Naive thymus-derived CD8-positive, alpha-beta T cell (primary cell): ENCODE data around the gene MLLT1. TPM values are rescaled to one million over a fixed set of nuclear protein-coding genes. Genes with fewer than 3 reads are reported as not detected.

Experiments used
- ATAC-seq, 2 donors: fragments of 150-1000 bp; cut with Tn5 transposase in 1 of 2; sonication (Bioruptor Pico), chemical (Tn5 transposase) in 1 of 2; 1 replicate in 1 of 2; 2 replicates in 1 of 2; pipeline ENCODE4 v1.10.0; 2021; ENCODE audit warnings: mild to moderate bottlenecking in 2 of 2, moderate library complexity in 2 of 2
- POLR2A ChIA-PET: fragments of 350-600 bp; sonication (Branson Sonifier 250); formaldehyde crosslinking; loops from one replicate; lab custom pipeline; 2021; ENCODE audit warnings: antibody characterized with exemption; lab: Charles Lee
- DNase-seq, 10 donors: peaks; one replicate each; pipeline versions ENCODE4 v3.0.0 to v3.0.0-alpha.2; 2020 to 2022
- H3K27ac Mint-ChIP-seq, 10 donors: one replicate each; pipeline ENCODE4 v1.8.0; 2020 to 2022; ENCODE audit warnings: mild to moderate bottlenecking in 10 of 10, mixed read lengths in 10 of 10, moderate library complexity in 4 of 10, inconsistent platforms in 1 of 10
- H3K27me3 Mint-ChIP-seq, 5 donors: one replicate each; pipeline ENCODE4 v1.8.0; 2021 to 2022; ENCODE audit warnings: mixed read lengths in 5 of 5
- H3K36me3 Mint-ChIP-seq, 3 donors: one replicate each; pipeline ENCODE4 v1.8.0; 2020 to 2022; ENCODE audit warnings: mixed read lengths in 3 of 3, mild to moderate bottlenecking in 2 of 3, inconsistent platforms in 1 of 3
- H3K4me1 Mint-ChIP-seq, 4 donors: one replicate each; pipeline ENCODE4 v1.8.0; 2021 to 2022; ENCODE audit warnings: mixed read lengths in 4 of 4
- H3K4me3 Mint-ChIP-seq, 10 donors: one replicate each; pipeline ENCODE4 v1.8.0; 2020 to 2022; ENCODE audit warnings: mild to moderate bottlenecking in 10 of 10, mixed read lengths in 10 of 10, moderate library complexity in 6 of 10, inconsistent platforms in 1 of 10
- H3K9me3 Mint-ChIP-seq, 9 donors: one replicate each; pipeline ENCODE4 v1.8.0; 2020 to 2022; ENCODE audit warnings: mixed read lengths in 9 of 9, mild to moderate bottlenecking in 3 of 9, inconsistent platforms in 1 of 9, moderate library complexity in 1 of 9
- polyA plus RNA-seq, 3 donors: library from polyadenylated mRNA; unstranded; fragments of 300-500 nt; fragmentation: Illumina TruSeq; gene quantifications; one replicate each; pipeline ENCODE4 v1.2.3, GENCODE V29; 2021
- total RNA-seq, 8 experiments: library from RNA in 2 of 8; stranded (reverse) in 2 of 8; gene quantifications; one replicate each; pipeline ENCODE4 v1.2.3 and lab custom pipeline; 2021 to 2026

The MLLT1 gene
- total and polyA plus RNA-seq, 5 experiments from 2014 or later, result 0.68 to 41.7 (median 2.7) TPM

DNA sequence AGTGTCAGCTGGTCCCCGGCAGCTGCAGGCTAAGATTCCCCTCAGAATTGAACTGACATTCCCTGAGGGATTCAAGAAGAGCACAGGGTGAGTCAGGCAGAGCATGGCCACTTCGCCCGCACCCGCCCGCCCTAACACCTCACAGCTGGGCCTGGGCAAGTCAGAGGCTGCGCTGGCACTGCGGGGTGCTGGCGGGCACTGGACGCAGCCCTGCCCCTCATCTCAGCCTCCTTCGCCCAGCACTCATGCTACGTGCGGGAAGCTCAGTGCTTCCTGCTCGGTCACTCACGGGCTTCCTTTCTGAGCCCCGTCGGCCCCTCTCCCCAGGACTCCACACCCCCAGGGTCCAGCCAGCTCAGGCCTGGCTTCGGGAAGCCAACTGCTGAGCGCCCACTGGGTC, 56.9 kb downstream of the MLLT1 start:
- no peak for ATAC-seq
- no peaks in the 10 kb centered on the region for H3K9me3 Mint-ChIP-seq
- no peaks in the 10 kb centered on the region for H3K27me3 Mint-ChIP-seq
- POLR2A ChIA-PET, result no interaction called here
- peaks cover 0 to 6% (median 4%) of the 10 kb centered on the region in 4 donors for H3K4me1 Mint-ChIP-seq
- H3K36me3 Mint-ChIP-seq, result peaks cover 0 to 40% (median 0%) of the 10 kb centered on the region in 3 donors
- no peak overlapping the region for H3K4me3 Mint-ChIP-seq
- DNase-seq, result no peak
- H3K27ac Mint-ChIP-seq, result no peak overlapping the region

DNA sequence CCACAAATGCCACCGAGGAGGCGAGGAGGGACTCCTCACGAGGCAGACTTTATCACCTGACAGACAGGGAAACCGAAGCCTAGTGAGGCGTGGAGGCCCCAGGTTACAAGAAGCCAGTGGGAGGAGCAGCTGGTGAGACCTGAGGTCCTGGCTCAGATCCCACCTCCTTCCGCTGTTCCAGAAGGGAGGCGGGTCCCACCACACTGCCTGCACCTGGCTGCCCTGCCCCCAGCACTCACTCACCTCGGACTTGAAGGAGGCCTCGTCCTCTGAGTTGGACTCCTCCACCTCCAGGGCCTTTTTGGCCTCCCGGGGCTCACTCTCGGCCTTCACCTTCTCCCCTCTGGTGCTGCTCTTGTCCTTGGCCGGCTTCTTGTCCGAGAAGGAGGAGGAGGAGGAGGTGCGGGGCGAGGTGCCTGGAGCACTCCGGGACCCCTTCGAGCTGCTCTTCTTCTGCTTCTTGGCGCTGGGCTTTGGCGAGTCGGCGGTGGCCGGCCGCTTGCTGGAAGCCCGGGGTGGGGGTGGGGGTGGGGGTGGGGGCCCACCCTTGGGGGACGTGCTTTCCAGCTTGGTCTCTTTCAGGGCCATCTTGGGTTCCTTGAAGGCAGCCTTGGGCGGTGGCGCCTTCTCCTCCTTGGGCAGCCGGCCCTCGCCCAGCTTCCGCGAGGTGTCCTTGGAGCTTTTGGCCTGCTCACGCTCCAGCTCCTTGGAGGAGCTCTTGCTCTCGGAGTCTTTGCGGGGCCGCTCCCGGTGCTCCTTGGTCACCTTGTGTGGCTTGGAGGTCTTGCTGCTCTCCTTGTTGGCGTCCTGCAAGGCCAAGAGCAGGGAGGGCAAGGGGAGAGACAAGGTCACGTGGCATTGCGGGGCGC, 57.7 kb downstream of the MLLT1 start:
- no peak for ATAC-seq
- Mint-ChIP-seq H3K27ac (no peak overlapping the region), H3K36me3 (peaks cover 0 to 36% (median 0%) of the 10 kb centered on the region in 3 donors), H3K4me1 (peaks cover 0 to 6% (median 4%) of the 10 kb centered on the region in 4 donors), H3K4me3 (no peak overlapping the region), H3K9me3 (no peaks in the 10 kb centered on the region), H3K27me3 (no peaks in the 10 kb centered on the region)
- POLR2A ChIA-PET, result no interaction called here
- DNase-seq, result no peak

DNA sequence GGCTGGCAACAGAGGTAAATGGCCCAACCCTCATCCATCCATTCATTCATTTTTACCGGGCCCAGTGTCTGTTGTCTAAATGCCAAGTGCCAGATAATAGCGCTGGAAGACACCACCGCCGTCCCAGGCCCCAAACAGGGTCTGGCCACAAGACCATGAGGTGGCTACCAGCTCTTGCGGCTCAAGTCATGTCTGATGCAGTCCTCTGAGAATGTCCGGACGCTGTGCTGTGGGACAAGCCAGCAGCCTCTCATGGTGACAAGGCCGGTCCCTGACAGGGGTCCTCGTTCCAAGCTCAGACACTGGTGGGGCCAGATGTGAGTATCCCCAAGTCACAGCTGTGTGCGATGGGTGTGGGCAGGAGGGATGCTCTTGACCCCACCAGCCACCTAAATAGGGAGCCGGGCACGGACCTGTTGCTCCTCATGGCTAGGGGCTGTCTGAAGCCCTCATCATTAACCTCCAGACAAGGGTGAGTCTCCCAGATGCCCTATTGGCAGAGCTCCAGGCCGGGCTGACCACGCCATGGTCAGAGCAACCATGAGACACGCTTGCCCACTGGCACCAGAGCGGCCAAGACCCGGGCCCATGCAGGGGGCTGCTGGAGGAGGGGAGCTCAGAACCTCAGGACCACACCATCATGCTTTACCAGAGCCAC, 58.4 kb downstream of the MLLT1 start:
- DNase-seq, result no peak
- H3K36me3 Mint-ChIP-seq, result peaks cover 0 to 28% (median 0%) of the 10 kb centered on the region in 3 donors
- H3K27ac Mint-ChIP-seq, result no peak overlapping the region
- H3K4me3 Mint-ChIP-seq, result no peak overlapping the region
- peaks cover 0 to 4% (median 3%) of the 10 kb centered on the region in 4 donors for H3K4me1 Mint-ChIP-seq
- no peaks in the 10 kb centered on the region for H3K27me3 Mint-ChIP-seq
- H3K9me3 Mint-ChIP-seq, result no peaks in the 10 kb centered on the region
- no peak for ATAC-seq
- POLR2A ChIA-PET, result no interaction called here

DNA sequence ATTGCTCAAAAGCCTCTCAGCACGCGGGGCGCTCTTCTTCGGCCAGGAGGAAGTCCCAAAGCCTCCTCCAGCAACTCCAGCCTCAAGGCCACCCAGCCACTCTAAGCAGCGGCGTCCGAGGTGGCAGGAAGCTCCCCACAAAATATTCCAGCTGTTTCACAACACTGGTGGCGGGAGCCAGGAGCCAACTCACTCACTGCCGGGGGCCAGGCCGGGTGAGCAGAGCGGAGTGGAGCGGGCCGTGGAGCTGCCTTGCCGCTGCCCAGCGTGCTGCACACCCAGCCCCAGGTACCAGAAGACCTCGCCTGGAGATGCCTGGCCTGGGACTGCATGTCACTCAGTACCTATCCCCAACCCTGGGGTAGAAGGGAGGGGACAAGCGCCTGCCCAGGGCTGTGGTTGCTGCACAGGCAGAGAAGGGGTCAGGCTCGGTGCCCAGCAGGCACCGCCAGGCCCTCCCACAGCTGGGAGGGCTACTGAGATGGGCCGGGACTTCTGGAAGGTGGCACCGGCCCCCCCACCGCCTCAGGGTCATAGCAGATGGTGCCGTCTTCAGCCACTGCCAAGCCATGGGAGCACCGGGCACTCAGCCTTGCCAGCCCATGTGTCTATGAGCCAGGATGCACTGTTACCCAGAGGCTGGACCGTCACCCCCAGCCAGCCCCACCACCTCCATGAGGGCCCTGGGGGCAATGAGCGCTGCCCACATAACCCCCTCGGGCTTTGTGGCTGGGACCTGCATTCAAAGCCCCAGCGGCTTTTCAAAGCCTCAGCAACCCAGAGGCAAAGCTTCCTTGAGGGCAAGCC, 59.2 kb downstream of the MLLT1 start:
- POLR2A ChIA-PET, result no interaction called here
- H3K9me3 Mint-ChIP-seq, result no peaks in the 10 kb centered on the region
- H3K36me3 Mint-ChIP-seq, result peaks cover 0 to 21% (median 0%) of the 10 kb centered on the region in 3 donors
- ATAC-seq, result no peak
- DNase-seq, result no peak
- H3K4me3 Mint-ChIP-seq, result no peak overlapping the region
- peaks cover 0 to 4% (median 3%) of the 10 kb centered on the region in 4 donors for H3K4me1 Mint-ChIP-seq
- no peaks in the 10 kb centered on the region for H3K27me3 Mint-ChIP-seq
- H3K27ac Mint-ChIP-seq, result no peak overlapping the region

DNA sequence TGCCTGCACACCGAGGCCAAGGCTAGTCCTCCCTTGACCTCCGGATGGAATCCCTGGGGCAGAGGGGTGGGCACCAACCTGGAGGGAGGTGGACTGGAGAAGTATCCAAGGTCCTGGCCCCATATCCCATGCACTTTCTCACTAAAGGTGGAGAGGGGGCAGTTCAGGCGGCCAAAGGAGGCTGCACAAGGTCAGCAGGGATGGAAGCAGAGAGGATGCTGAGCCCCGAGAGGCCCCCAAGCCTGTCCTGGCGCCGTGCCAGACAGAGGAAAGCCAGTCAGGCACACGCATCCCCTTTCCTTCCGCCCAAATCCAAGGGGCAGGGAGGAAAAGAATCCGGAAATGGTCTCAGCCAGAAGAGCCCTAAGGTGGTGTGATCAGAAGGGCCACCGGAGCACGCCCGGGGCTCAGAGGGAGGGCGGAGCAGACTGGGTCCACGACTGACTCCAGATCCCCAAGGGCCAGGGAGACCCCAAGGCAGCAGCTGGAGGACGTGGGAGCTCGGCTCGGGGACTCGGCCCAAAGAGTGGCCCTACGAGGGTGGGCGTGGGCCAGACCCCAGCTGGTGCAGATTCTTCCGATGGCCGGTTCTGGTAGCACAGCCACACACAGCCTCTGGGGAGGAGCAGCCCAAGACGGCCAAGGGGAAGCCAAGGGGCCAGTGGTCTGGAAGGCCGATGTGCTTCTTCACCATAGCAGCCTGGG, 60.0 kb downstream of the MLLT1 start:
- ATAC-seq (no peak), DNase-seq (no peak)
- POLR2A ChIA-PET, result no interaction called here
- Mint-ChIP-seq H3K4me1 (peaks cover 0 to 4% (median 3%) of the 10 kb centered on the region in 4 donors), H3K4me3 (no peak overlapping the region), H3K36me3 (peaks cover 0 to 19% (median 0%) of the 10 kb centered on the region in 3 donors), H3K27me3 (no peaks in the 10 kb centered on the region), H3K27ac (no peak overlapping the region), H3K9me3 (no peaks in the 10 kb centered on the region)

DNA sequence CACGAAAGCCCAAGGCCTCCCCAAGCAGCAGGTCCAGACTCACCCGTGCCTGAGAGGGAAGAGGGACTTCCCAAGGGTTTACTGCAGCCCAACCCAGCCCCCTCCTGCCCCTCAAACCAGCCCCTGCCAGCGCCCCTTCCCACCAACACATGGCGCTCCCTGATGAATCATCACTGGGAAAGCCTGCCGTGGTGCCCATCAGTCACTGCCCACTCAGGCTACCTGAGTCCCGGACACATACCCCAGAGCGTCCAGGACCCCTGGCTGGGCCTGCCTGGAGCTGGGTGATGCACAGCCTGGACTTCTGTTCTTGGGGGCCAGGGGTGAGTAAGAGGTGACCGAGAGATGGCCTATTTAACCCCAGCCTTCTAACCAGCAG, 60.6 kb downstream of the MLLT1 start:
- POLR2A ChIA-PET, result no interaction called here

DNA sequence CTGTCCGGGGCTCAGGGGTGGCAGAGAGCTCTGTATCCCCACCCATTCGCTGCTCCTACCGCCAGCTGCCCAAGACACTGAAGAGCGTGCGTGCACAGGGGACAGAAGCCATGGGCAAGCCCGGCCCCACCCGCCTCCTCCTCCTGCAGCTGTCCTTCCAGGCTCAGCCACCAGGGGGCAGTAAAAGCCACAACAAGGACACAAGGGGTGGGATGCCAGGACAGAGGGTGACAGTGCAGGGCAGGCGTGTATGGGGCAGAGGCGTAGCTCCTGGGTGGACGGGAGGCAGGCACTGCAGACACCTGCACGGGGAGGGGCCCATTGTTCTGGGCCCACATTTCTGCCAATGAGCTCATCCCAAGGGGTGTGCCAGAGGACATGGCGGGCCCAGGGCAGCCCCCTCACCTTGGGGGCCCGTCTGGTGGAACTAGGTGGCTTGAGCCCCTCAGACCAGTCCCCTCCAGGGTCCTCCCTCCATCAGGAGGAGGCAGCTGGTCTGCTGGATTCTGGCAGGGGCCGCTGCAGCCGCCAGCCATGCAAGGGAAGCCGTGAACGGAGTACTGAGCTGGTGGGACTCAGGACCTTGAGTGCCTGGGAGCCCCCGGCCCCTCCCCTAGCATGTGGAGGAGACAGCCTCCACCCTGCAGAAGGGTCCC, 61.2 kb downstream of the MLLT1 start:
- Mint-ChIP-seq H3K27me3 (no peaks in the 10 kb centered on the region), H3K9me3 (no peaks in the 10 kb centered on the region), H3K4me3 (no peak overlapping the region), H3K36me3 (peaks cover 0 to 14% (median 0%) of the 10 kb centered on the region in 3 donors), H3K4me1 (peaks cover 0 to 4% (median 3%) of the 10 kb centered on the region in 4 donors), H3K27ac (peak overlapping the region in 3 of 10 donors; percentile 23 to 74 (median 71))
- DNase-seq (peak; percentile 65 to 91 (median 78)), ATAC-seq (peak; percentile 91 to 92)
- POLR2A ChIA-PET, result interaction anchor here (0.5 to 1.5 kb wide), 3 partner anchors 18 to 107 kb away, joined by 3 to 8 read pairs (median 7); no protein-coding TSS in a partner anchor

More for the DNA sequence above, 60.6 kb downstream of the MLLT1 start:
- H3K4me3 Mint-ChIP-seq, result no peak overlapping the region
- H3K4me1 Mint-ChIP-seq, result peaks cover 0 to 4% (median 3%) of the 10 kb centered on the region in 4 donors
- no peaks in the 10 kb centered on the region for H3K9me3 Mint-ChIP-seq
- no peak for DNase-seq
- H3K27me3 Mint-ChIP-seq, result no peaks in the 10 kb centered on the region
- no peak overlapping the region for H3K27ac Mint-ChIP-seq
- ATAC-seq, result no peak
- H3K36me3 Mint-ChIP-seq, result peaks cover 0 to 15% (median 0%) of the 10 kb centered on the region in 3 donors

DNA sequence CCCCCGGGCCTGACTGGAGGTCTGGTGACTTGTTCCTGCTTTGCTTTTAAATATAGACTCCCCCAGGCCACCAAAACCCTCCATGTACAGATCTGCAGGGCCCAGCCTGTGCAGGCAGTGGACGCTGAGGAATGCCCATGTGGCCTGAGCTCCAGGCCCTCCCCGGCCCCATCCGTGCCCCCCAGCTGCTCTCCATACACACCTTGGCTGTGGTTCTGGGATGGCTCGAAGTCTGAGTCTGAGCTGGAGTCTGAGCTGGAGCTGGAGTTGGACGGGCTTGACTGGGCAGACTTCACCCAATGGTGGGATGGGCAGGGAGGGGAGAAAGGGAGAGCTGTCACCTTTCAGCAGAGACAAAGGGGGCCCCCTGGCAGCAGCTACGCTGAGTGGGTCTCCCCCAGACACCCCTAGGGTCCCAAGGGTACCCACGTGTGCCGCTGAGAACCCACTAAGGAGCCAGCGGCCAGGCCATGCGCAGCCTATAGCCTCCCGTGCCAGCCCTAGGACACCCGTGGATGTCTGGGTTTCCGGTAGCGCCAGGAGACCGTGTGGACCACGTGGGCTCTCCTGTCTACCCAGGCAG, 61.9 kb downstream of the MLLT1 start:
- Mint-ChIP-seq H3K27ac (no peak overlapping the region), H3K36me3 (peaks cover 0 to 13% (median 0%) of the 10 kb centered on the region in 3 donors), H3K4me1 (peaks cover 0 to 4% (median 3%) of the 10 kb centered on the region in 4 donors), H3K4me3 (no peak overlapping the region), H3K27me3 (no peaks in the 10 kb centered on the region), H3K9me3 (no peaks in the 10 kb centered on the region)
- DNase-seq (peak in 1 of 10 donors; percentile 58), ATAC-seq (no peak)
- POLR2A ChIA-PET, result interaction anchor here (0.9 to 1.5 kb wide), 2 partner anchors 17 to 18 kb away, joined by 3 to 8 read pairs; no protein-coding TSS in a partner anchor

GRCh38 chr19:6216996-6217751, 62.6 kb downstream of the MLLT1 start:
- Mint-ChIP-seq H3K4me3 (no peak overlapping the region), H3K36me3 (peaks cover 0 to 11% (median 0%) of the 10 kb centered on the region in 3 donors), H3K4me1 (peaks cover 0 to 4% (median 3%) of the 10 kb centered on the region in 4 donors), H3K27ac (no peak overlapping the region), H3K9me3 (no peaks in the 10 kb centered on the region), H3K27me3 (no peaks in the 10 kb centered on the region)
- POLR2A ChIA-PET, result interaction anchor here (0.9 to 1.5 kb wide), 2 partner anchors 16 to 18 kb away, joined by 3 to 8 read pairs; no protein-coding TSS in a partner anchor
- DNase-seq, result peak in 1 of 10 donors; percentile 50
- no peak for ATAC-seq

DNA sequence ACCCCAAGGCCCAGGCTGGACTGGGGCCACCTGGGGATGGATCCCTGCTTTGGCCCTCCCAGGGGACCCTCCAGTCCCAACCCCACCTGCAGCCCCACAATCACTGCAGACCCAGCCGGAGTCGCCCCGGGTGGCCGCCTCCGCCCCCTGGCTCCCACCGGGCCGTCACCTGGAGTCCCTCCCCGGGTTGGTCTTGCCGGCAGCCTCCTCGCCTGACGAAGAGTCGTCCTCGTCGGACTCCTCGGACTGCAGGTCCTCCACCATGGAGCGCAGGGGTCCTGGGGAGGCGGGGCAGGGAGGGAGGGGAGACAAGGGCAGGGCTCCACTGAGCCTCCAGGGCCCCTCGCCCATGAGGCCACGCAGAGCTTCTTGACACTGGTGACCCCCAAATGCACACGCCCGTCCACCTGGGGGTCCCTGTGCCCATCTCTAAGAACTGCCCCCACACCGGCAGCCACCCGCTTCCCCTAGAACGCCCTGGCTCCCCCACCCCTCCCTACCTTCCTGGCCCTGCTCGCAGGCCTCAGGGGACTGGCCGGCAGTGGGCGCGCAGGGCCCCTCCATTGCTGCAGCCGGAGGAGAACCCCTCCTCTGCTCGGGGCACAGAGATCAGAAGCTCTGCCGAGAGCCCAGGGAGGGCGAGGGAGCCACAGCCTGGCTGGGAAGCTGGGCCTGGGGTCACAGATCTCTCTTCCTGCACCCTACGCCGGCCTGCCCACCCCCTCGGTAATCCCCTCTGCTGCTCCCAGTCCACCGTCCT, 63.4 kb downstream of the MLLT1 start:
- Mint-ChIP-seq H3K36me3 (peaks cover 0 to 12% (median 0%) of the 10 kb centered on the region in 3 donors), H3K4me1 (peaks cover 0 to 4% (median 3%) of the 10 kb centered on the region in 4 donors), H3K27me3 (no peaks in the 10 kb centered on the region), H3K4me3 (no peak overlapping the region), H3K9me3 (no peaks in the 10 kb centered on the region), H3K27ac (no peak overlapping the region)
- ATAC-seq, result no peak
- POLR2A ChIA-PET, result no interaction called here
- peak in 1 of 10 donors; percentile 54 for DNase-seq
